GM10847 (cell line): ENCODE results near the gene SLC38A6.

Source experiments
- POLR2A ChIP-seq: IDR thresholded peaks from 2 replicates; pipeline ENCODE4 v1.6.1; 2011; ENCODE audit not compliant: insufficient read length; ENCODE audit errors: extremely low read depth

SLC38A6 gene

GRCh38 chr14:61025251-61026223 lies 44.5 kb downstream of the SLC38A6 start:
- no peak for TF ChIP-seq POLR2A

- no peak for TF ChIP-seq POLR2A
Measured at GRCh38 chr14:61026526-61026925, 45.5 kb downstream of the SLC38A6 start.

- no peak for TF ChIP-seq POLR2A
Measured at GRCh38 chr14:61031026-61031425, 50.0 kb downstream of the SLC38A6 start.

- no peak for TF ChIP-seq POLR2A
Measured at GRCh38 chr14:61033054-61033453, 52.0 kb downstream of the SLC38A6 start.

- TF ChIP-seq POLR2A, result no peak
Measured at GRCh38 chr14:61033855-61034254, 52.8 kb downstream of the SLC38A6 start.

- no peak for TF ChIP-seq POLR2A
Measured at GRCh38 chr14:61034416-61035120, 53.5 kb downstream of the SLC38A6 start.

- TF ChIP-seq POLR2A, result no peak
Measured at GRCh38 chr14:61037215-61037614, 56.2 kb downstream of the SLC38A6 start.

- TF ChIP-seq POLR2A, result no peak
Measured at GRCh38 chr14:61041704-61042103, 60.7 kb downstream of the SLC38A6 start.

- no peak for TF ChIP-seq POLR2A
Measured at GRCh38 chr14:61042220-61042619, 61.2 kb downstream of the SLC38A6 start.

- TF ChIP-seq POLR2A, result no peak
Measured at GRCh38 chr14:61043506-61043905, 62.5 kb downstream of the SLC38A6 start.

GRCh38 chr14:61047021-61047420 lies 66.0 kb downstream of the SLC38A6 start:
- TF ChIP-seq POLR2A, result no peak

- no peak for TF ChIP-seq POLR2A
Measured at GRCh38 chr14:61048640-61049039, 67.6 kb downstream of the SLC38A6 start.

- TF ChIP-seq POLR2A, result no peak
Measured at GRCh38 chr14:61050417-61050816, 69.4 kb downstream of the SLC38A6 start.

GRCh38 chr14:61051051-61051450 lies 70.0 kb downstream of the SLC38A6 start:
- TF ChIP-seq POLR2A, result no peak

GRCh38 chr14:61051621-61052020 lies 70.6 kb downstream of the SLC38A6 start:
- no peak for TF ChIP-seq POLR2A

GRCh38 chr14:61063461-61063860 lies 82.4 kb downstream of the SLC38A6 start:
- no peak for TF ChIP-seq POLR2A
